Thyroid gland (tissue), 4 donors: Measurements from ENCODE around the gene SLC4A4. TPM values are rescaled to one million over a fixed set of nuclear protein-coding genes. Genes with fewer than 3 reads are reported as not detected.

Experiments used
- DNase-seq, 2 donors: peaks; one replicate each; pipeline ENCODE4 v3.0.0-alpha.2; 2019
- H3K27ac ChIP-seq, 3 donors: fragments of 200-600 bp; sonication (generic); 1 replicate in 2 of 3; 2 replicates in 1 of 3; pipeline ENCODE4 v1.5.1; 2016 to 2019; ENCODE audit warnings: mild to moderate bottlenecking in 1 of 3, moderate library complexity in 1 of 3
- H3K27me3 ChIP-seq: fragments of 200-600 bp; sonication (generic); one replicate; pipeline ENCODE4 v1.5.1; 2019
- H3K36me3 ChIP-seq, 2 donors: fragments of 200-600 bp; sonication (generic); one replicate each; pipeline ENCODE4 v1.5.1; 2016 to 2019
- H3K4me1 ChIP-seq, 2 donors: fragments of 200-600 bp; sonication (generic); one replicate each; pipeline ENCODE4 v1.5.1; 2017 to 2019
- H3K4me3 ChIP-seq, 3 donors: fragments of 200-600 bp; sonication (generic); replicated peaks in 1 of 3; 1 replicate in 2 of 3; 2 replicates in 1 of 3; pipeline ENCODE4 v1.5.1; 2016; ENCODE audit warnings: mild to moderate bottlenecking in 1 of 3
- H3K9me3 ChIP-seq: fragments of 200-600 bp; sonication (generic); one replicate; pipeline ENCODE4 v1.5.1; 2017
- CTCF ChIP-seq, 6 experiments: fragments of 200-600 bp in 3 of 6; fragments of 450-650 bp in 3 of 6; sonication (generic) in 3 of 6; IDR thresholded peaks; one replicate each; pipeline ENCODE4 v1.5.1; 2016 to 2019; ENCODE audit warnings: antibody characterized with exemption in 6 of 6, mild to moderate bottlenecking in 2 of 6, inconsistent platforms in 1 of 6, moderate library complexity in 1 of 6
- POLR2A ChIP-seq, 2 donors: fragments of 450-650 bp; IDR thresholded peaks; one replicate each; pipeline ENCODE4 v1.6.1; 2017; ENCODE audit warnings: antibody characterized with exemption in 2 of 2, mild to moderate bottlenecking in 2 of 2, moderate library complexity in 1 of 2
- WGBS, 2 donors: methylation state at CpG; one replicate each; pipeline ENCODE4 v1.1.5; 2017; 5-methylcytosine and 5-hydroxymethylcytosine counted together
- intact Hi-C: fragments of 100-400 bp; cut with DNase I; formaldehyde crosslinking; loops from one replicate; pipeline ENCODE4 v1.15.1; 2023
- total RNA-seq, 4 donors: library from RNA; depleted of rRNA; stranded (reverse); fragments of >200 nt; gene quantifications; one replicate each; pipeline ENCODE4 v1.2.3, GENCODE V29; 2016

SLC4A4 gene
- total RNA-seq, 4 donors from 2014 or later: 39.8 to 90.7 (median 72.8) TPM

- Histone ChIP-seq H3K27ac (no peak overlapping the region), H3K36me3 (no peaks in the 10 kb centered on the region), H3K4me1 (no peaks in the 10 kb centered on the region), H3K9me3 (no peaks in the 10 kb centered on the region), H3K27me3 (no peaks in the 10 kb centered on the region), H3K4me3 (no peak overlapping the region)
- WGBS, 2 donors: 71 to 76% methylated on average over 1 of the region's 1 CpG
- intact Hi-C loops: no loop called here
- TF ChIP-seq POLR2A (IDR thresholded peaks at IDR 0.05) (no peak), CTCF (IDR thresholded peaks at IDR 0.05) (no peak)
- no peak for DNase-seq
Observed at GRCh38 chr4:71355045-71355444, 16.2 kb downstream of the SLC4A4 start.

DNA sequence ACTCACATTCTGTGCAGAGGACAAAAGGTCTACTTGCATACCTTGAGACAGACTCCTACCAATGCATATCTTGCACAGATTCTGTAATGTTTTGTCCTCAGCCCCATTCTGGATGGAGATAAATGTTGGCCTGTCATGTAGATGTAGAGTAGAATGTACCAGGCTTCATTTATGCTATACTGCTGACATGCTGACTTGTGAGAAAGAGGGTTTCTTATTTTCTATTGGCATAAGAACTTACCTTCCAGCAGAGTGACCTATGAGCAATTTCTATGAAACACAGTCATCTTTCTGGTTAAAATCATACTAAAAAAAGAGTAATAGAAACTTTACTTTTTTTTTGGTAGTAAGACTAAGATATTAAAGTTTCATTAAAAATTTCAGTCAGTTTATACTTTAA lies 17.2 kb downstream of the SLC4A4 start:
- H3K36me3 ChIP-seq: no peaks in the 10 kb centered on the region
- no peaks in the 10 kb centered on the region for H3K27me3 ChIP-seq
- H3K4me3 ChIP-seq: no peak overlapping the region
- no peak for DNase-seq
- intact Hi-C loops: no loop called here
- no peaks in the 10 kb centered on the region for H3K4me1 ChIP-seq
- no peak overlapping the region for H3K27ac ChIP-seq
- TF ChIP-seq CTCF (IDR thresholded peaks at IDR 0.05): no peak
- TF ChIP-seq POLR2A (IDR thresholded peaks at IDR 0.05): no peak
- H3K9me3 ChIP-seq: no peaks in the 10 kb centered on the region

DNA sequence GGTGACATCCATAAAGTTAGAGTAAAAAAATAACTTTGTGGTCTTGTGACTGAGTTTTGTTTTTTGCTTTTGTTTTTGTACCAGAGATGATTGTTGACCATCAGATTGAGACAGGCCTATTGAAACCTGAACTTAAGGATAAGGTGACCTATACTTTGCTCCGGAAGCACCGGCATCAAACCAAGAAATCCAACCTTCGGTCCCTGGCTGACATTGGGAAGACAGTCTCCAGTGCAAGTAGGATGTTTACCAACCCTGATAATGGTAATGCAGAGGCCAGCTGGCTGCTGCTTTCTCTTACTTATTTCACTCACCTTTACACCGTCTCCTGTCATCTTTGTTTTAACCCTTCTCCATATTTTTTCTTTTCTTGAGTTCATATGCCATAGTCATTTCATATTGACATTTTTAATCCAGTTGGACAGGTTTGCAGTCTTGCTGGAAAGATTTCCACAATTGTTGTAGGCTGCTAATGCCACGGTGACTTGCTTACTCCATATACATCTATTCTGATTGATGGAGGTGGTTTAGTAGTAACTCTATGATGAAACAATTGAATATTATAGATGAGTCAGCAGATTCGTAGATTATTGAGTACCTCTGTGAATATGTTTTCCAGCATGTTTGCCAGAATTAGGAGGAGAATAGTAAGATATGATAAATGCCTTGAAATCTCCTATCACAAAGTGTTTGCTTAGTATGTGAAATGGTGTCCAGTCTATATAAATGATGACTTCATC lies 18.3 kb downstream of the SLC4A4 start:
- no peaks in the 10 kb centered on the region for H3K27me3 ChIP-seq
- DNase-seq: no peak
- H3K36me3 ChIP-seq: no peaks in the 10 kb centered on the region
- H3K4me1 ChIP-seq: no peaks in the 10 kb centered on the region
- intact Hi-C loops: no loop called here
- no peak for TF ChIP-seq CTCF (IDR thresholded peaks at IDR 0.05)
- TF ChIP-seq POLR2A (IDR thresholded peaks at IDR 0.05): no peak
- H3K27ac ChIP-seq: no peak overlapping the region
- H3K4me3 ChIP-seq: no peak overlapping the region
- WGBS, 2 donors: 95 to 97% methylated on average over 6 of the region's 6 CpGs
- no peaks in the 10 kb centered on the region for H3K9me3 ChIP-seq

- Histone ChIP-seq H3K36me3 (no peaks in the 10 kb centered on the region), H3K27me3 (no peaks in the 10 kb centered on the region), H3K9me3 (no peaks in the 10 kb centered on the region), H3K4me1 (no peaks in the 10 kb centered on the region), H3K27ac (no peak overlapping the region), H3K4me3 (no peak overlapping the region)
- no peak for DNase-seq
- WGBS, 2 donors: 94 to 95% methylated on average over 12 of the region's 12 CpGs
- intact Hi-C loops: no loop called here
- no peak for TF ChIP-seq CTCF (IDR thresholded peaks at IDR 0.05)
- no peak for TF ChIP-seq POLR2A (IDR thresholded peaks at IDR 0.05)
Observed at GRCh38 chr4:71360844-71361243, 22.0 kb downstream of the SLC4A4 start.

DNA sequence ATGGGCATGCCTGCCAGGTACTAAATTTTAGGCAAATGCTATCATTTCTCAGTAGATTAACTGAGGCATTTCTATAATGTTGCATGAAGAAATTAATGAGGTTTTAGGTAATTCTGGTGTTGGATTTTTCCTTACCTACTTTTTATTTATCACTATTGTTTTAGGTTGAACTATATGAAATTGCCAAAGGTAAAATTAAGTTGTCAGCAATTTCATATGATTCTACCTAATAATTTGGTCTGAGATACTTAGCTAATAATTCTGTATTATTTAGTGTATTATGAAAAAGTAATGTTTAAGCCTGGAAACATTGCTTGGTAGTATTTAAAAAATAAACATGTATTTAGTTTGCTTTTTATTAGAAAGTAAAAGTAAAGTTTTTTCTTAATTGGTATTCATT lies 22.7 kb downstream of the SLC4A4 start:
- TF ChIP-seq POLR2A (IDR thresholded peaks at IDR 0.05) (no peak), CTCF (IDR thresholded peaks at IDR 0.05) (no peak)
- H3K36me3 ChIP-seq: no peaks in the 10 kb centered on the region
- no peaks in the 10 kb centered on the region for H3K27me3 ChIP-seq
- no peaks in the 10 kb centered on the region for H3K9me3 ChIP-seq
- no peak overlapping the region for H3K27ac ChIP-seq
- H3K4me1 ChIP-seq: no peaks in the 10 kb centered on the region
- DNase-seq: no peak
- intact Hi-C loops: no loop called here
- no peak overlapping the region for H3K4me3 ChIP-seq
